Measurements from ENCODE around the gene BLNK. TPM values are rescaled to one million over a fixed set of nuclear protein-coding genes. Genes with fewer than 3 reads are reported as not detected.

BLNK gene
- total RNA-seq, 1 donor from 2014 or later, result 267 TPM

GRCh38 chr10:96170230-96170629 lies 101.1 kb downstream of the BLNK start:
- ChIA-PET CTCF (no interaction called here), POLR2A (no interaction called here)
- TF ChIP-seq CTCF (IDR thresholded peaks at IDR 0.05), result no peak
- intact Hi-C loops (cut with micrococcal nuclease), result no loop called here
- DNase-seq (no peak), ATAC-seq (ENCODE audit: low read depth) (no peak)
- no peak overlapping the region for H3K4me3 Mint-ChIP-seq
- H3K27ac Mint-ChIP-seq, result no peak overlapping the region
- H3K9me3 Mint-ChIP-seq, result peaks cover 40% of the 10 kb centered on the region
- no peaks in the 10 kb centered on the region for H3K4me1 Mint-ChIP-seq
- H3K27me3 Mint-ChIP-seq, result no peaks in the 10 kb centered on the region
- peaks cover 12% of the 10 kb centered on the region for H3K36me3 Mint-ChIP-seq (ENCODE audit: low read depth)

DNA sequence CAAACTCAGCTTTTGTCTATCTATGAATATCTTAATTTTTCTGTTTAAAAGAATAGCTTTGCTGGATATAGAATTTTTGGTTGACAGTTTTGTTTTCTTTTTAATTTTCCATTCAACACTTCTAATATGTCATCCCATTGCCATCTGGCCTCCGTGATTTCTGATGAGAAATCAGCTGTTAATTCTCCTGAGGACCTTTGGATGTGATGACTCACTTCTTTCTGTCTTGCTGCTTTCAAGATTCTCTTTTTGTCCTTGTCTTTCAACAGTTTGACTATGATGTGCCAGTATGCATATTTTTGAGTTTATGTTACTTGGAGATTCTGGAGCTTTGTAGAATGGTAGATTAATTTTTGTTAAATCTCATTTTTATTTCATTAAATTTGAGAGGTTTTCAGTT lies 102.8 kb downstream of the BLNK start:
- DNase-seq, result no peak
- CTCF ChIA-PET, result interaction anchor here (0.7 kb wide), 1 partner anchor 61 kb away, joined by 4 read pairs; no protein-coding TSS in a partner anchor
- no peaks in the 10 kb centered on the region for H3K4me1 Mint-ChIP-seq
- H3K36me3 Mint-ChIP-seq (ENCODE audit: low read depth), result peaks cover 17% of the 10 kb centered on the region
- intact Hi-C loops (cut with micrococcal nuclease), result no loop called here
- POLR2A ChIA-PET, result no interaction called here
- no peak overlapping the region for H3K4me3 Mint-ChIP-seq
- H3K9me3 Mint-ChIP-seq, result peaks cover 33% of the 10 kb centered on the region
- H3K27ac Mint-ChIP-seq, result no peak overlapping the region
- H3K27me3 Mint-ChIP-seq, result no peaks in the 10 kb centered on the region
- no peak for TF ChIP-seq CTCF (IDR thresholded peaks at IDR 0.05)
- no peak for ATAC-seq (ENCODE audit: low read depth)

- TF ChIP-seq CTCF (IDR thresholded peaks at IDR 0.05), result no peak
- Mint-ChIP-seq H3K4me3 (no peak overlapping the region), H3K27ac (no peak overlapping the region), H3K9me3 (peaks cover 27% of the 10 kb centered on the region), H3K4me1 (peaks cover 3% of the 10 kb centered on the region), H3K36me3 (ENCODE audit: low read depth) (peaks cover 31% of the 10 kb centered on the region), H3K27me3 (no peaks in the 10 kb centered on the region)
- DNase-seq (no peak), ATAC-seq (ENCODE audit: low read depth) (no peak)
- CTCF ChIA-PET, result no interaction called here
- POLR2A ChIA-PET, result no interaction called here
- intact Hi-C loops (cut with micrococcal nuclease), result no loop called here
These were observed 105.6 kb downstream of the BLNK start for GRCh38 chr10:96165726-96166125.

- H3K9me3 Mint-ChIP-seq, result no peaks in the 10 kb centered on the region
- no peak overlapping the region for H3K4me3 Mint-ChIP-seq
- CTCF ChIA-PET, result no interaction called here
- no peaks in the 10 kb centered on the region for H3K4me1 Mint-ChIP-seq
- peaks cover 82% of the 10 kb centered on the region for H3K36me3 Mint-ChIP-seq (ENCODE audit: low read depth)
- no peak for TF ChIP-seq CTCF (IDR thresholded peaks at IDR 0.05)
- ATAC-seq (ENCODE audit: low read depth) (no peak), DNase-seq (no peak)
- intact Hi-C loops (cut with micrococcal nuclease), result no loop called here
- no peaks in the 10 kb centered on the region for H3K27me3 Mint-ChIP-seq
- no peak overlapping the region for H3K27ac Mint-ChIP-seq
- POLR2A ChIA-PET, result interaction anchor here (1.4 kb wide), 1 partner anchor 23 kb away, joined by 5 read pairs; the partner anchor contains the start of gene ZNF518A
These were observed 118.3 kb downstream of the BLNK start for GRCh38 chr10:96153070-96153469.

DNA sequence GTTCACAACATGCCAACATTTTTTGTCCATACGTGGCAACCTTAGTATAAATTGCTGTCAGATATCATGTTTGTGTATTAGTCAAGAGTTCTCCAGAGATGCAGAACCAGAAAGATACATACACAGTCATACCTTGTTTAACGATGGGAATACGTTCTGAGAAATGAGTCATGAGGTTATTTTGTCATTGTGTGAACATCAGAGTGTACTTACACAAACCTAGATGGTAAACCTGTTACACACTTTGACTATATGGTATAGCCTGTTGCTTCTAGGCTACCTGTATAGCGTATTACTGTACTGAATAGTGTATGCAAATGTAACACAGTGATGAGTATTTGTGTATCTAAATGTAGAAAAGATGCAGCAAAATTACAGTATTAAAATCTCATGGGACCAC lies 118.9 kb downstream of the BLNK start:
- no peaks in the 10 kb centered on the region for H3K9me3 Mint-ChIP-seq
- H3K27ac Mint-ChIP-seq, result no peak overlapping the region
- peaks cover 82% of the 10 kb centered on the region for H3K36me3 Mint-ChIP-seq (ENCODE audit: low read depth)
- POLR2A ChIA-PET, result no interaction called here
- no peak for TF ChIP-seq CTCF (IDR thresholded peaks at IDR 0.05)
- H3K4me3 Mint-ChIP-seq, result no peak overlapping the region
- CTCF ChIA-PET, result no interaction called here
- no peaks in the 10 kb centered on the region for H3K4me1 Mint-ChIP-seq
- ATAC-seq (ENCODE audit: low read depth) (no peak), DNase-seq (no peak)
- no peaks in the 10 kb centered on the region for H3K27me3 Mint-ChIP-seq
- intact Hi-C loops (cut with micrococcal nuclease), result no loop called here

Other genes with a start within 250 kb of the BLNK start
- gene CCNJ, start 228.0 kb downstream of the BLNK start, total RNA-seq, result 9.8 and 10.2 TPM in 2 replicates
- 23.8 and 28.7 TPM in 2 replicates for gene ZNF518A, start 141.3 kb downstream of the BLNK start, total RNA-seq
- 0.11 TPM in 1 of 2 replicates, not detected in the other for gene DNTT, start 32.9 kb upstream of the BLNK start, total RNA-seq
- not detected in 2 replicates for gene OPALIN, start 87.4 kb upstream of the BLNK start, total RNA-seq
- 1.6 and 1.8 TPM in 2 replicates for gene TLL2, start 242.4 kb upstream of the BLNK start, total RNA-seq